Ecto neural progenitor cell (in vitro differentiated cells): ENCODE measurements around the gene LGALS16.
A peak's percentile ranks its signal among the peaks of the same experiment; 100 is the strongest.
"Not testable (repeated sequence)": the region's sequence is repeated elsewhere in the genome, so short reads cannot be mapped to it uniquely, and the experiment has no call there.

Experiments
- DNase-seq: peaks from one replicate; pipeline ENCODE4 v3.0.0-alpha.2; 2018; ENCODE audit warnings: low spot score

The LGALS16 gene

GRCh38 chr19:39655613-39656012 is at the start of gene LGALS16:
LGALS16 (plus strand) TSS chr19:39655913; CDS start chr19:39655962, 49 bp downstream.
- DNase-seq: no peak

GRCh38 chr19:39607021-39607420 is 48.7 kb upstream of the LGALS16 start:
- no peak for DNase-seq

GRCh38 chr19:39607561-39607960 is 48.2 kb upstream of the LGALS16 start:
- no peak for DNase-seq

- DNase-seq: no peak
These were observed 42.1 kb upstream of the LGALS16 start for GRCh38 chr19:39613597-39613996.

GRCh38 chr19:39617745-39618144 is 38.0 kb upstream of the LGALS16 start:
- no peak for DNase-seq

- no peak for DNase-seq
These were observed 31.8 kb upstream of the LGALS16 start for GRCh38 chr19:39623946-39624345.

GRCh38 chr19:39627631-39628030 is 28.1 kb upstream of the LGALS16 start:
- DNase-seq: not testable (repeated sequence)

GRCh38 chr19:39631178-39631577 is 24.5 kb upstream of the LGALS16 start:
- DNase-seq: no peak

- no peak for DNase-seq
These were observed 24.1 kb upstream of the LGALS16 start for GRCh38 chr19:39631626-39632025.

- no peak for DNase-seq
These were observed 17.8 kb upstream of the LGALS16 start for GRCh38 chr19:39637891-39638290.

GRCh38 chr19:39641773-39642172 is 13.9 kb upstream of the LGALS16 start:
- no peak for DNase-seq

GRCh38 chr19:39643591-39643990 is 12.1 kb upstream of the LGALS16 start:
- DNase-seq: no peak

GRCh38 chr19:39645800-39646411 is 9.8 kb upstream of the LGALS16 start:
- peak; percentile 57 for DNase-seq

GRCh38 chr19:39647918-39648317 is 7.8 kb upstream of the LGALS16 start:
- no peak for DNase-seq

GRCh38 chr19:39659791-39660190 is 4.1 kb downstream of the LGALS16 start:
- DNase-seq: no peak

GRCh38 chr19:39660661-39661060 is 4.9 kb downstream of the LGALS16 start:
- DNase-seq: no peak

- no peak for DNase-seq
These were observed 5.9 kb downstream of the LGALS16 start for GRCh38 chr19:39661565-39661964.

- not testable (repeated sequence) for DNase-seq
These were observed 14.1 kb downstream of the LGALS16 start for GRCh38 chr19:39669860-39670259.

GRCh38 chr19:39670998-39671397 is 15.3 kb downstream of the LGALS16 start:
- DNase-seq: no peak

- DNase-seq: no peak
These were observed 16.1 kb downstream of the LGALS16 start for GRCh38 chr19:39671739-39672363.

- DNase-seq: no peak
These were observed 16.8 kb downstream of the LGALS16 start for GRCh38 chr19:39672473-39672872.

- DNase-seq: not testable (repeated sequence)
These were observed 18.1 kb downstream of the LGALS16 start for GRCh38 chr19:39673862-39674261.

GRCh38 chr19:39676004-39676403 is 20.3 kb downstream of the LGALS16 start:
- no peak for DNase-seq
